Thoracic aorta (tissue), 2 donors: ENCODE data around the gene SUN1. TPM values are rescaled to one million over a fixed set of nuclear protein-coding genes. Genes with fewer than 3 reads are reported as not detected.

Experiments used
- ATAC-seq: fragments of 150-250 bp; one replicate; pipeline ENCODE4 v1.8.0; 2017; ENCODE audit warnings: low read depth; ENCODE audit not compliant: insufficient number of reproducible peaks, low FRiP score
- DNase-seq: peaks from one replicate; pipeline ENCODE4 v3.0.0-alpha.2; 2020; ENCODE audit warnings: low spot score
- H3K27ac ChIP-seq, 2 donors: fragments of 200-600 bp; sonication (generic); 1 replicate in 1 of 2; 2 replicates in 1 of 2; pipeline ENCODE4 v1.5.1; 2016; ENCODE audit warnings: mild to moderate bottlenecking in 2 of 2, moderate library complexity in 2 of 2
- H3K27me3 ChIP-seq: fragments of 200-600 bp; sonication (generic); replicated peaks from 2 replicates; pipeline ENCODE4 v1.6.0; 2016; ENCODE audit warnings: mild to moderate bottlenecking; ENCODE audit not compliant: insufficient read depth
- H3K36me3 ChIP-seq: fragments of 200-600 bp; sonication (generic); one replicate; pipeline ENCODE4 v1.5.1; 2016
- H3K4me1 ChIP-seq, 2 donors: fragments of 200-600 bp; sonication (generic); 1 replicate in 1 of 2; 2 replicates in 1 of 2; pipeline versions ENCODE4 v1.5.1 to v1.6.0; 2016; ENCODE audit warnings: low read depth in 2 of 2, mild to moderate bottlenecking in 1 of 2; ENCODE audit not compliant: control insufficient read depth in 1 of 2
- H3K4me3 ChIP-seq: fragments of 200-600 bp; sonication (generic); 2 replicates; pipeline ENCODE4 v1.5.1; 2016; ENCODE audit warnings: mild to moderate bottlenecking
- H3K9me3 ChIP-seq: fragments of 200-600 bp; sonication (generic); 2 replicates; pipeline ENCODE4 v1.5.1; 2016
- CTCF ChIP-seq: fragments of 200-600 bp; sonication (generic); IDR thresholded peaks from one replicate; pipeline ENCODE4 v1.5.1; 2019; ENCODE audit warnings: antibody characterized with exemption
- total RNA-seq, 2 donors: library from RNA; depleted of rRNA; stranded (reverse); fragments of >200 nt; gene quantifications; one replicate each; pipeline versions ENCODE4 v1.1.0 to v1.2.3, GENCODE V29; 2016

SUN1 gene
- total RNA-seq, 2 donors from 2014 or later: 205 to 319 TPM

- Histone ChIP-seq H3K4me3 (no peak overlapping the region), H3K4me1 (no peaks in the 10 kb centered on the region), H3K9me3 (no peaks in the 10 kb centered on the region), H3K36me3 (peaks cover 86% of the 10 kb centered on the region), H3K27ac (no peak overlapping the region), H3K27me3 (no peaks in the 10 kb centered on the region)
- no peak for DNase-seq
- no peak for ATAC-seq
- no peak for TF ChIP-seq CTCF
Measured at GRCh38 chr7:855686-856369, 23.6 kb downstream of the SUN1 start.

DNA sequence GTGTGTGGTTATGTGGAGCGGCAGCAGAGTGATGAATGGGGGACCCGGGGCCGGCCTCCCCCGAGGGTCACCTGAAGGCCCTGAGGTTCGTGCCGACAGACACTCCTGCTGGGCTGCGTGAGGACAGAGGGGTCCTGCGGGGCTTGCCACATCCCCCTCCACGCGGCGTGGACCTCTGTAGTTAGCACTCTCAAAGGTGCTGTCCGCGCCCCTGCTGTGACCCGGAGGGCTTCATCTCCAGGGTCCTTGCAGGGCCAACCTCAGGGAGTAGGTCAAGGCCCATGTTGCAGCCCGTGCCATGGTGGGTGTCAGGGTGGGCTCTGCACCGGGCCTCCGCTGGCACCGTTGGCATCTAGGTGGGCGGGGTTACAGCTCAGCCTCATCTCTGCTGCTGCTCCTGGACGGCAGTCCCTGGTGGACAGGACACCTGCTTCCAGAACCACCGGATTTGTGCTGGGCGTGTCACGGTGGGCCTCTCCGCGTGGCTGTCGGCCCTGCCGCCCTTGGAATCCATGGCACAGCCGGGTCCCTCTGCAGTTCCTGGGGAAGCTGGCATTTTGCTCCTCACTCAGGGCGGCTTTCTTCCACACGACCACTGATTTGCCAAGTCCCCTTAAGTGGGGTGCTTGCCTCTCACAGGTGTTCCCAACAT, 24.3 kb downstream of the SUN1 start:
- H3K4me3 ChIP-seq: no peak overlapping the region
- no peaks in the 10 kb centered on the region for H3K4me1 ChIP-seq
- TF ChIP-seq CTCF: no peak
- H3K36me3 ChIP-seq: peaks cover 93% of the 10 kb centered on the region
- H3K27ac ChIP-seq: no peak overlapping the region
- H3K27me3 ChIP-seq: no peaks in the 10 kb centered on the region
- no peaks in the 10 kb centered on the region for H3K9me3 ChIP-seq
- no peak for DNase-seq
- no peak for ATAC-seq

DNA sequence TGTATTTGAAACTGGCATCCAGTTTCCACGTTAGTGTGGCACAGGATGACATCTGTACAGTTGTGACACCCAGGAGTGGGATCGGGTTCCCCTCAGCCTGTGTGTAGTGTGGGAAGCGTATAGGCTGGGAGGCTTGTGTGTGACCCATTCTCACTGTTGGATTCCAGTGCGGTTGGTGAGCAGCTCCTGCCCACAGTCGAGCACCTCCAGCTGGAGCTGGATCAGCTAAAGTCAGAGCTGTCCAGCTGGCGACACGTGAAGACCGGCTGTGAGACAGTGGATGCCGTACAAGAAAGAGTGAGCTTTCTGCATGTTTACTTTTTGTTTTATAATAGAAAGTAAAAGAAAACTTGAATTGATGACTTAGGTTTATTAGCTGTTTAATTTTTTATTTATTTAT, 25.4 kb downstream of the SUN1 start:
- H3K36me3 ChIP-seq: peaks cover 93% of the 10 kb centered on the region
- no peak for DNase-seq
- no peaks in the 10 kb centered on the region for H3K9me3 ChIP-seq
- no peak for ATAC-seq
- TF ChIP-seq CTCF: no peak
- no peak overlapping the region for H3K4me3 ChIP-seq
- no peaks in the 10 kb centered on the region for H3K27me3 ChIP-seq
- H3K27ac ChIP-seq: no peak overlapping the region
- H3K4me1 ChIP-seq: no peaks in the 10 kb centered on the region

DNA sequence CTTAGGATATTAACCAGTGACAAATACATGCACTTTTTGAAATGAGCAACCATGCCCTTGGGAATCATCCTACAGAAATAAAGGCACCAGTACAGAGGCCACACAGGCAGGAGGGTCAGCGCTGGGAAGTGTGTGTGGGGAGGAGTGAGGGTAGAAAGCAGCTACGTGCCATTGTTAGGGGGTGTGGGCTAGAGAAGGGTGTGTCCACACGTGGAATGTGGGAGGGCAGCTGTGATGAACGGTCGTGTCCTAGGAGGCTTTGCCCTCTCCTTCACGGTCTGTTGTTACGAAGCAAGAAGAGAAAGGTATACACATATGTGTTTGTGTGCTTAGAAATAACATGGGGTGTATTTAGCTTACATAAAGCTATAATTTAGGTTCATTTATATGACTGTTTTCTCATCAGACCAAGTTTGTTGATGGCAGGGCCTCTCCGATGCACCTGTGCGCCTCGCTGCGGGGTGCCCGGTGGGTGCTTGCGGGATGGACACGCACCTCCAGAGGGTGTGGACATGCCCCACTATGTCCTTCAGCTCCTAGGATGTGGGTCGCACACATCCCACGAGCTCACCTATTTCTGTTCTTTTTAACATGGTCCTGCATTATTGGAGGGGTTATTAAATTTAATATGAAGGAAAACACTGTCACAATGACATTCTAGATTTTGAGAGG, 27.2 kb downstream of the SUN1 start:
- Histone ChIP-seq H3K27ac (no peak overlapping the region), H3K36me3 (peaks cover 80% of the 10 kb centered on the region), H3K9me3 (no peaks in the 10 kb centered on the region), H3K4me1 (no peaks in the 10 kb centered on the region), H3K27me3 (no peaks in the 10 kb centered on the region), H3K4me3 (no peak overlapping the region)
- no peak for ATAC-seq
- TF ChIP-seq CTCF: no peak
- DNase-seq: no peak

DNA sequence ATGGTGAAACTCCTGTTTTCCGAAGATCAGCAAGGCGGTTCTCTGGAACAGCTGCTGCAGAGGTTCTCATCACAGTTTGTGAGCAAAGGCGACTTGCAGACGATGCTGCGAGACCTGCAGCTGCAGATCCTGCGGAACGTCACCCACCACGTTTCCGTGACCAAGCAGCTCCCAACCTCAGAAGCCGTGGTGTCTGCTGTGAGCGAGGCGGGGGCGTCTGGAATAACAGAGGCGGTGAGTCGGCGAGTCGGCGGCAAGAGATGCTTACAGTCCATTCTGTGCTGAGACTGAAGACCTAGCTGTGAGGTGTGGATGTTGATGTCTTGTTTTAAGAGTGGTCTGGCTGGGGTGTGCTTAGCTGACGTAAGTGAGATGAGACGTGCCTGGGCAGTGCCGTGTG, 27.9 kb downstream of the SUN1 start:
- peaks cover 80% of the 10 kb centered on the region for H3K36me3 ChIP-seq
- no peak overlapping the region for H3K27ac ChIP-seq
- ATAC-seq (no peak), DNase-seq (no peak)
- H3K9me3 ChIP-seq: no peaks in the 10 kb centered on the region
- no peak for TF ChIP-seq CTCF
- no peak overlapping the region for H3K4me3 ChIP-seq
- H3K4me1 ChIP-seq: no peaks in the 10 kb centered on the region
- no peaks in the 10 kb centered on the region for H3K27me3 ChIP-seq
